ENCODE results near the gene ANKRD63.

ANKRD63 gene, protein sequence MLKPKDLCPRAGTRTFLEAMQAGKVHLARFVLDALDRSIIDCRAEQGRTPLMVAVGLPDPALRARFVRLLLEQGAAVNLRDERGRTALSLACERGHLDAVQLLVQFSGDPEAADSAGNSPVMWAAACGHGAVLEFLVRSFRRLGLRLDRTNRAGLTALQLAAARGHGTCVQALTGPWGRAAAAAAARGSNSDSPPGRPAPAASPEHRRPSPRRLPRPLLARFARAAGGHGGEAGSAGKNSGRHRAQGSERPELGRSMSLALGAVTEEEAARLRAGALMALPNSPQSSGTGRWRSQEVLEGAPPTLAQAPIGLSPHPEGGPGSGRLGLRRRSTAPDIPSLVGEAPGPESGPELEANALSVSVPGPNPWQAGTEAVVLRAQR

DNA sequence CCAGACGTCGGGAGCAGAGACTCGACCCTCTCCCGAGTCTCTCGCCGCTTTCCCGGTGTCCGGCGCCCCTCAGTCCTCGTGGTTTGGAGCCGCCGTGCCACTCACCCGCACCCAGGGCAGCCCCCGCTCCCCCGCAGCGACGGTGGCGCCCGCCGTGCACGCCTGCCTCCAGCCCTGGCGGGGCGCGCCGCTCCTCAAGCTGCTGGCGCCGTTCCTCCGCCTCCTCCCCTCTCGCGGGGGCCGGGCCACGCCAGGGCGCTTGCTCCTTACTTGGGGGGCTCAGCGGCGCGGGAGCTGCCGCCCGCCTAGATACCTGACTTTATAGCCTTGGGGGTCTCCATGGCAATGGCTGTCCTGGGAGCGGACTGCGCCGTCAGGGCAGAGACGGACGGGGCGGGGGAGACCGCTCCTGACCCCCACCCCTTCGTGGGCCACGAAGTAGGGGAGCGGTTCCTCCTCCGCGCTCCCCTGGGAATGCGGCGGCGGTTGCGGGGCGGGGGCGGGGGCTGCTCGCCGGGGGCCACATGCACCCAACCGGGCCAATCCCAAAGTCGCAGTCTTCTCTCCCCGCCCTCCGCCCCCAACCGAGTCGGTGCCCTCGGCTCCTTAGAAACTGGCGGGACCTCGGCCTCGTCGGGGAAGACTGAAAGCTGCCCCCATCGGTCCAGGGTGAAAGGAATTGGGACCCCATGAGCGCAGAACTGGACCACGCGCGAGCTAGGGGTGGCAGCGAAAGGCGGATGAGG is at the start of gene ANKRD63:
ANKRD63 (minus strand) TSS at position 196 of the 746 bp plus-strand sequence. CDS start 478 bp downstream, outside the sequence.
- peaks cover 31% of the 10 kb centered on the region for H3K27me3 ChIP-seq (ENCODE audit: low read depth, low read length)

DNA sequence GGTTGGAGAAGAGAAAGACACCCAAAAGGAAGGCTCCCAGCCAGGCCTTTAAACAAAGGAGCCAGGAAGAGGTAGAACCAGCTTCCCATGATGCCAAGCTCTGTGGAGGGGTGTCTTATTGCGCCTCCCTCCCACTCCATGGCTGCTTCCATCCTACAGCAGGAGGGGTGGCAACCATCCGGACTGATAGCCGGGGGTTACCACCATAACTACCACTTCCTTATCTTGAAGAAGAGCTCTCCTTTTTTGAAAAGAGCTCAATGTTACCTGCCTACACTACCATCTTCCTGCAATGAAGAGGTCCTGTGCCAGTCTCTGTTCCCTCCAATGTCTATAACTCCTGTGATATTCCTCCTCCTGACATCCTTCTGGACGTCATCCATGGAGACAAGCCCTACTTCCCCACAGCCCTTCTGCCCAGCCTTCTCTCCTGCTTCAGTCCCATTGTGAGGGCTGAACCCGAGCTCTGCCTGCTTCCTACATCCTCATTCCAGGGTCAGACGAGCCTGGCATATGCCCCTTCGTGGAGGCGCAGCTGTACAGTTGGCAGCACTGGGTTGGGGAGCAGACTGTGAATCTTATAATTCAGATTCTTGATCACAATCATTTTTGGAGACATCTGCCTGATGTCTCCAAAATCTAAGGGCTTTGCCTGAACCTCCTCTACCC is 49.4 kb upstream of the ANKRD63 start:
- peaks cover under 1 to 13% of the 10 kb centered on the region in 2 donors for H3K36me3 ChIP-seq (ENCODE audit: control insufficient read depth in 1 of 2, insufficient read depth in 2 of 2, low read length in 2 of 2)
- H3K9me3 ChIP-seq (ENCODE audit: control insufficient read depth in 1 of 2, low read length in 2 of 2) = no peaks in the 10 kb centered on the region
- no peaks in the 10 kb centered on the region for H3K27me3 ChIP-seq (ENCODE audit: low read depth, low read length)
- no peak overlapping the region for H3K4me3 ChIP-seq (ENCODE audit: low read depth in 1 of 2, low read length in 2 of 2)
- H3K4me1 ChIP-seq (ENCODE audit: control insufficient read depth in 1 of 2, insufficient read depth in 2 of 2, low read length in 2 of 2) = peaks cover 29 to 83% of the 10 kb centered on the region in 2 donors
- peak overlapping the region; percentile 56 for H3K27ac ChIP-seq (ENCODE audit: low read length)

More for the DNA sequence above, at the start of gene ANKRD63:
- Histone ChIP-seq H3K9me3 (ENCODE audit: control insufficient read depth in 1 of 2, low read length in 2 of 2) (no peaks in the 10 kb centered on the region), H3K4me3 (ENCODE audit: low read depth in 1 of 2, low read length in 2 of 2) (peak within 1 kb of the TSS; percentile 26 to 78), H3K27ac (ENCODE audit: low read length) (no peak within 1 kb of the TSS), H3K36me3 (ENCODE audit: control insufficient read depth in 1 of 2, insufficient read depth in 2 of 2, low read length in 2 of 2) (no peaks in the 10 kb centered on the region), H3K4me1 (ENCODE audit: control insufficient read depth in 1 of 2, insufficient read depth in 2 of 2, low read length in 2 of 2) (peaks cover 0 to 35% of the 10 kb centered on the region in 2 donors)

DNA sequence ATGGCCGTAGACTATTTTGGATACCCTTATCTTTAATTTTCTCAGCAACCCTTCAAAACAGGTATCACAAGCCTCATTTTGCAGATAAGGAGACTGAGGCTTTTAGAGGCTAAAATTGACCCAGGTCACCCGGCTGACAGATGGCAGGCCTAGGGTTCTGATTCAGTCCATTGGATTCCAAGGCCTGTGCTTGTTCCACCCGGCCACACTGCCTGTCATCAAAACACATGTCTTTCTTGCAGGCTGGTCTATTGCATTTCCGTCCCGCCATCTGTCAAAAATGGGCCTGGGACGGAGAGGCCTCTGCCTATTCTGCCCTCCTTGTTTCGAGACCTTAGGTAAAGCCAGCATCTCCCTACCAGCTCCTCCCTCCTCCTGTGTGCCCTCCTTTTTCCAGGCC is 48.8 kb upstream of the ANKRD63 start:
- Histone ChIP-seq H3K36me3 (ENCODE audit: control insufficient read depth in 1 of 2, insufficient read depth in 2 of 2, low read length in 2 of 2) (peaks cover 5 to 13% of the 10 kb centered on the region in 2 donors), H3K27me3 (ENCODE audit: low read depth, low read length) (no peaks in the 10 kb centered on the region), H3K27ac (ENCODE audit: low read length) (peak overlapping the region; percentile 88), H3K4me1 (ENCODE audit: control insufficient read depth in 1 of 2, insufficient read depth in 2 of 2, low read length in 2 of 2) (peaks cover 23 to 82% of the 10 kb centered on the region in 2 donors), H3K4me3 (ENCODE audit: low read depth in 1 of 2, low read length in 2 of 2) (no peak overlapping the region), H3K9me3 (ENCODE audit: control insufficient read depth in 1 of 2, low read length in 2 of 2) (no peaks in the 10 kb centered on the region)

DNA sequence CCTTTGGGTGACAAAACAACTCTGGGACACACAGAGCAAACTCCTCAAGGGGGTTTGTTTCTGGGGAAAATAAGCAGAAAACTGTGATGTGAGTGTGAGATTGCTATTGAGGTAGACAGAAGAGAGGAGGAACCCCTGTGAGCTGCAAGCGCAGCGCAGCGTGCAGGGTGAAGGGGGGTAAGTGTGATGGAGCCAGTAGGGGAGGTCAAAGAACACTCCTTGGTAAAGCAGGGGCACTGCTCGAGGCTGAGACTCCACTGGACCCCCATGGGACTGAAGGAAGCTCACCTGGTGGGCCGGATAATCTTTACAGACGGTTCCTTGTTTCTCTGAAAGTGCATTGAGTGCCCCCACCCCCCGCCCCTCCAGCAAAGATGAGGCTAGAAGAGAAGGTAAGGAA is 48.2 kb upstream of the ANKRD63 start:
- Histone ChIP-seq H3K36me3 (ENCODE audit: control insufficient read depth in 1 of 2, insufficient read depth in 2 of 2, low read length in 2 of 2) (peaks cover 5 to 11% of the 10 kb centered on the region in 2 donors), H3K4me1 (ENCODE audit: control insufficient read depth in 1 of 2, insufficient read depth in 2 of 2, low read length in 2 of 2) (peaks cover 23 to 81% of the 10 kb centered on the region in 2 donors), H3K27ac (ENCODE audit: low read length) (peak overlapping the region; percentile 88), H3K4me3 (ENCODE audit: low read depth in 1 of 2, low read length in 2 of 2) (no peak overlapping the region), H3K27me3 (ENCODE audit: low read depth, low read length) (no peaks in the 10 kb centered on the region), H3K9me3 (ENCODE audit: control insufficient read depth in 1 of 2, low read length in 2 of 2) (no peaks in the 10 kb centered on the region)

DNA sequence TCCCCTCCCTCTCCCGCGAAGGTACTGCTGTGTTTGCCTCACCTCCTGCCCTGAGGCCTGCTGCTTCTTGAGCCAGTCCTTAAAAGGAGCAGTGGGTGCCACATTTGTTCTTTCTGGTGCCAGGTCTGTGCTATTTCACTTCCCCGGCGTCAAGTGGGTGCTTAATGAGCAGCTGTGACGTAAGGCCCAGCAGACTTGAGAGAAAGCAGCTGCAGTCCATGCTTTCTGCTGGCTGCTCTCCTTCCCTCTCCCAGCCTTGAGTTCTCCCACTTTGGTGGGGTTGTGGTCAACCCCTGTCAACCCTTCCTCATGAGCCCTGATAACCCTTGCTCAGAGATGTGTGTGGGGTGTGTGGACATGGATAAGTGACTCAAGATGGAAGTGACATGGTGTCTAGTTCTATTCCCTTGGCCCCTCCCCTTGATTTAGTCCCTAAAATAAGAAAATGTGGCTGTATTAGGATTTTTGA is 47.5 kb upstream of the ANKRD63 start:
- H3K36me3 ChIP-seq (ENCODE audit: control insufficient read depth in 1 of 2, insufficient read depth in 2 of 2, low read length in 2 of 2) = peaks cover 5% of the 10 kb centered on the region in 2 donors
- no peak overlapping the region for H3K4me3 ChIP-seq (ENCODE audit: low read depth in 1 of 2, low read length in 2 of 2)
- H3K27me3 ChIP-seq (ENCODE audit: low read depth, low read length) = no peaks in the 10 kb centered on the region
- H3K4me1 ChIP-seq (ENCODE audit: control insufficient read depth in 1 of 2, insufficient read depth in 2 of 2, low read length in 2 of 2) = peaks cover 23 to 81% of the 10 kb centered on the region in 2 donors
- H3K9me3 ChIP-seq (ENCODE audit: control insufficient read depth in 1 of 2, low read length in 2 of 2) = no peaks in the 10 kb centered on the region
- H3K27ac ChIP-seq (ENCODE audit: low read length) = peak overlapping the region; percentile 88

DNA sequence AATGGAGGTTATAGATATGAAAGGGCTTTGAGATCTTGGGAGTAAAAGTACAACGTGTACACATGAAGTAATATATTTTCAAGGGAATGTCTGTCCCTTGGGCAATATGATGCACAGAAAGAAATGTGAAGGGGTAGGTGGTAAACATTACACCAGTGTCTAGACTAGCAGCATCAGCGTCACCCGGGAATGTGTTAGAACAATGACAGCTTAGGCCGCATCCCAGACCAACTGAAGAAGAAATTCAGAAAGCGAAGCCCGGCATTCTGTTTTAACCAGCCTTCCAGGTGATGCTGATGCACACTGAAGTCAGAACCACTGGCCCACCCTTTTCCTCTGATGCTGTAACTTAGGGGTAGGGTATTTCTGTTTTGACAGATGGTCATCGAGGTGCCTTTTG is 46.9 kb upstream of the ANKRD63 start:
- no peaks in the 10 kb centered on the region for H3K9me3 ChIP-seq (ENCODE audit: control insufficient read depth in 1 of 2, low read length in 2 of 2)
- peaks cover 0 to 5% of the 10 kb centered on the region in 2 donors for H3K36me3 ChIP-seq (ENCODE audit: control insufficient read depth in 1 of 2, insufficient read depth in 2 of 2, low read length in 2 of 2)
- no peaks in the 10 kb centered on the region for H3K27me3 ChIP-seq (ENCODE audit: low read depth, low read length)
- H3K4me1 ChIP-seq (ENCODE audit: control insufficient read depth in 1 of 2, insufficient read depth in 2 of 2, low read length in 2 of 2) = peaks cover 21 to 81% of the 10 kb centered on the region in 2 donors
- no peak overlapping the region for H3K4me3 ChIP-seq (ENCODE audit: low read depth in 1 of 2, low read length in 2 of 2)
- peak overlapping the region; percentile 88 for H3K27ac ChIP-seq (ENCODE audit: low read length)

DNA sequence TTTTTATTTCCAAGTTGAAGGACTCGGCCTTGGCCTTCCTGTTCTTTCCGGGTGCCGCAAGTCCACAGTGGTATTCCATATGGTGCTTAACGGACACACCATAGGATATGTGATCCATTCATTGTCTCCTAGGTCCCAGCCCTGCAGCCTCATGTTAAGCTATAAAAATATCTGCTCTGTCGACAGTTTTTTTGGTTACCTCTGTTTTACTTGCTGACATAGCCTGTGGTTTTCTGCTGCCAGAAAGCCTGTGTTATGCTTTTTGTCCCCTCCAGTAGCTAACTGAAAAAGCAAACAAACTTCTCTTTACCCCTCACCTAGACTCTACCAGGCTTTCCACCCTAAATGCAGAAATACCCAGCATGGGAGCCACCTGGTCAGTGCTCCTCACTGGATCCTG is 45.9 kb upstream of the ANKRD63 start:
- peaks cover 16 to 76% of the 10 kb centered on the region in 2 donors for H3K4me1 ChIP-seq (ENCODE audit: control insufficient read depth in 1 of 2, insufficient read depth in 2 of 2, low read length in 2 of 2)
- H3K27me3 ChIP-seq (ENCODE audit: low read depth, low read length) = no peaks in the 10 kb centered on the region
- peak overlapping the region in 1 of 2 donors; percentile 2 for H3K4me3 ChIP-seq (ENCODE audit: low read depth in 1 of 2, low read length in 2 of 2)
- H3K27ac ChIP-seq (ENCODE audit: low read length) = peak overlapping the region; percentile 88
- peaks cover 0 to 5% of the 10 kb centered on the region in 2 donors for H3K36me3 ChIP-seq (ENCODE audit: control insufficient read depth in 1 of 2, insufficient read depth in 2 of 2, low read length in 2 of 2)
- no peaks in the 10 kb centered on the region for H3K9me3 ChIP-seq (ENCODE audit: control insufficient read depth in 1 of 2, low read length in 2 of 2)

DNA sequence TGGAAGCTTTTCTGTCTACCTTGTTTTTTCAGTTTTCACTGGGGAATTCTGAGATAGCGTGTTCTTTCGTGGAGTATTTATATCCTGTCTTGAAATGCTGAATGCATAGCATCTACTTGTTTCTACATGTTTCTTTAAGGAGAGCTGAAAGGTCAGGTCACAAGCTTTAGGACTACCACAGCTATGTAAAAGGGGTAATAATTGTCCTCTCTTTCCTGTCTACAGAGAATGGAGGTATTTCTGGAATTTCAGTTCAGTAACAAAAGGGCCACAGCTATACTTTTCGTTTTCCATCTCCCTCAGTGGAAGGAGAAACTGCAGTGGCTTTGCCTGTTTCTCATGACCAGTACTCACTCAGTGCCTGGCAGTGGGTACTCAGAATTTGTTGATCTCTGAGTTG is 45.3 kb upstream of the ANKRD63 start:
- Histone ChIP-seq H3K36me3 (ENCODE audit: control insufficient read depth in 1 of 2, insufficient read depth in 2 of 2, low read length in 2 of 2) (peaks cover 0 to 5% of the 10 kb centered on the region in 2 donors), H3K4me3 (ENCODE audit: low read depth in 1 of 2, low read length in 2 of 2) (peak overlapping the region in 1 of 2 donors; percentile 2), H3K27ac (ENCODE audit: low read length) (peak overlapping the region; percentile 88), H3K9me3 (ENCODE audit: control insufficient read depth in 1 of 2, low read length in 2 of 2) (no peaks in the 10 kb centered on the region), H3K27me3 (ENCODE audit: low read depth, low read length) (no peaks in the 10 kb centered on the region), H3K4me1 (ENCODE audit: control insufficient read depth in 1 of 2, insufficient read depth in 2 of 2, low read length in 2 of 2) (peaks cover 16 to 72% of the 10 kb centered on the region in 2 donors)

DNA sequence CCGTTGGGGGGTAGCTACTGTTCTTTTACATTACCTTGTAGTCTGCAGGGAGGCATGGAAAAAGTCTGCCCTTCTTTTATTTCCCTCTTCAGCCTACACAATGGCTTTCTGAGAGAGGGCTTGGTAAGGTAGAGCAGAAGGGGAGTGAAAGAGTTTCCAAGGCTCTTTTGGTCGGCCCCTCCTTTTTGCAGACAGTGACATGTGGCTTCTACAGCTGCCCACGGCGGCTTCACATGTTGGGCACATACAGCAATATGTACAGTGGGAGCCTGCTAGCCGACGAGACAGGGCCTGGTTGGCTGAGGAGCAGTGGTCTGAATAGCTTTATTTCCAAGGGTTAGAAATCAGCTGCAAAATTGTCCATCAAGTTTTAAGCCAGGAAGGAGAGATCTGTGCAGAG is 44.6 kb upstream of the ANKRD63 start:
- no peaks in the 10 kb centered on the region for H3K27me3 ChIP-seq (ENCODE audit: low read depth, low read length)
- peaks cover 0 to 5% of the 10 kb centered on the region in 2 donors for H3K36me3 ChIP-seq (ENCODE audit: control insufficient read depth in 1 of 2, insufficient read depth in 2 of 2, low read length in 2 of 2)
- H3K4me3 ChIP-seq (ENCODE audit: low read depth in 1 of 2, low read length in 2 of 2) = peak overlapping the region; percentile 38 to 79
- H3K27ac ChIP-seq (ENCODE audit: low read length) = peak overlapping the region; percentile 88
- H3K9me3 ChIP-seq (ENCODE audit: control insufficient read depth in 1 of 2, low read length in 2 of 2) = no peaks in the 10 kb centered on the region
- H3K4me1 ChIP-seq (ENCODE audit: control insufficient read depth in 1 of 2, insufficient read depth in 2 of 2, low read length in 2 of 2) = peaks cover 18 to 66% of the 10 kb centered on the region in 2 donors

DNA sequence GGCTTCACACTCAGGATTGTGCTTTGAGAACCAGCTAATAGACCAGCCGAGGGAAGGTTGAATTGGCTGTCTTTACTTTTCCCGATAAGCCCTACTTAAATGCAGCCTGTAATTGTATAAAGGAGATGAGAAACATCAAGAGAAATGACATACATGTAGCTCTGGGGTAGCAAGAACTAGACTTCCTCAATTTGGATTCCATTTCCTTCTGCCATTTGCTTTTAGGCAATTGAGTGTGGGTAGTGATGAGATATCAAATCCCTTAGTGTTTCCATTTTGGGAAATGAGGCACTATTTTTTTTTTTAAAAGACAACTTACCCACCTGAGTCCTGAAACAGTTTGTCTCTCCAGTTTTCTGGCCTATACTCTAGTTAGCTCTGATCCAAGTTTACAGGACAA is 42.8 kb upstream of the ANKRD63 start:
- peak overlapping the region; percentile 24 for H3K27ac ChIP-seq (ENCODE audit: low read length)
- H3K9me3 ChIP-seq (ENCODE audit: control insufficient read depth in 1 of 2, low read length in 2 of 2) = no peaks in the 10 kb centered on the region
- peaks cover 0 to 5% of the 10 kb centered on the region in 2 donors for H3K36me3 ChIP-seq (ENCODE audit: control insufficient read depth in 1 of 2, insufficient read depth in 2 of 2, low read length in 2 of 2)
- H3K4me1 ChIP-seq (ENCODE audit: control insufficient read depth in 1 of 2, insufficient read depth in 2 of 2, low read length in 2 of 2) = peaks cover 15 to 60% of the 10 kb centered on the region in 2 donors
- peak overlapping the region; percentile 58 to 79 for H3K4me3 ChIP-seq (ENCODE audit: low read depth in 1 of 2, low read length in 2 of 2)
- no peaks in the 10 kb centered on the region for H3K27me3 ChIP-seq (ENCODE audit: low read depth, low read length)

DNA sequence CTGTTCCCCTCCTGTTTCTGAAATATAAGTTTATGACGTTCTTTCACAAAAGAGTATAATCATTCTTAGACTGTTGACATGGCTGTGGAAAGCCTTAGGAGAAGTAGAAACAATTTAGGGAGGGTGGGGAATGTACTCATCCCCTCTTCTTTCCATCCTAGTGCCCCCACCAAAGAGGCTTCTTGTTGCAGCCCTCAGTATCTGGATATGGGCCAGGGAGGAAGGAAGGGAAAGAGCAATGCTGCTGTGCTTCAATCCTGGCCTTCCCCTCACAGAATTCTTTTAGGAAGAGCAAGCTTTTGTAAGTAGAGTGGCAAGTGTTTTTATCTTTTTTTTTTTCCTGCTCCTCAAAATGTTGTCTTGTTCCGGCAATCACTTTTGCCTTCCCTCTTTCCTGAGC is 42.3 kb upstream of the ANKRD63 start:
- peak overlapping the region; percentile 58 to 79 for H3K4me3 ChIP-seq (ENCODE audit: low read depth in 1 of 2, low read length in 2 of 2)
- H3K27ac ChIP-seq (ENCODE audit: low read length) = peak overlapping the region; percentile 24
- peaks cover 10 to 59% of the 10 kb centered on the region in 2 donors for H3K4me1 ChIP-seq (ENCODE audit: control insufficient read depth in 1 of 2, insufficient read depth in 2 of 2, low read length in 2 of 2)
- no peaks in the 10 kb centered on the region for H3K9me3 ChIP-seq (ENCODE audit: control insufficient read depth in 1 of 2, low read length in 2 of 2)
- H3K27me3 ChIP-seq (ENCODE audit: low read depth, low read length) = no peaks in the 10 kb centered on the region
- H3K36me3 ChIP-seq (ENCODE audit: control insufficient read depth in 1 of 2, insufficient read depth in 2 of 2, low read length in 2 of 2) = peaks cover 0 to 5% of the 10 kb centered on the region in 2 donors
